ENCODE data around the gene TPO. TPM values are rescaled to one million over a fixed set of nuclear protein-coding genes. Genes with fewer than 3 reads are reported as not detected.
A peak's percentile ranks its signal among the peaks of the same experiment; 100 is the strongest.

TPO gene
- total RNA-seq, 1 donor from 2014 or later: not detected

GRCh38 chr2:1402064-1402463, 11.2 kb upstream of the TPO start:
- no peaks in the 10 kb centered on the region for H3K36me3 ChIP-seq (ENCODE audit: control insufficient read depth, insufficient read depth, low read length)
- FAIRE-seq (no peak), DNase-seq (ENCODE audit: low read depth) (no peak)
- no peak overlapping the region for H3K4me3 ChIP-seq (ENCODE audit: low read depth, low read length)
- H3K27me3 ChIP-seq (ENCODE audit: control insufficient read depth, insufficient read depth, low read length): no peaks in the 10 kb centered on the region
- TF ChIP-seq CTCF (IDR thresholded peaks at IDR 0.05; ENCODE audit: insufficient read depth, low read length, severe bottlenecking): no peak

GRCh38 chr2:1403565-1403964, 9.7 kb upstream of the TPO start:
- DNase-seq (ENCODE audit: low read depth): no peak
- Histone ChIP-seq H3K36me3 (ENCODE audit: control insufficient read depth, insufficient read depth, low read length) (no peaks in the 10 kb centered on the region), H3K27me3 (ENCODE audit: control insufficient read depth, insufficient read depth, low read length) (no peaks in the 10 kb centered on the region), H3K4me3 (ENCODE audit: low read depth, low read length) (no peak overlapping the region)
- FAIRE-seq: no peak
- TF ChIP-seq CTCF (IDR thresholded peaks at IDR 0.05; ENCODE audit: insufficient read depth, low read length, severe bottlenecking): no peak

GRCh38 chr2:1405124-1405523, 8.1 kb upstream of the TPO start:
- FAIRE-seq (no peak), DNase-seq (ENCODE audit: low read depth) (no peak)
- no peak for TF ChIP-seq CTCF (IDR thresholded peaks at IDR 0.05; ENCODE audit: insufficient read depth, low read length, severe bottlenecking)
- no peaks in the 10 kb centered on the region for H3K36me3 ChIP-seq (ENCODE audit: control insufficient read depth, insufficient read depth, low read length)
- no peaks in the 10 kb centered on the region for H3K27me3 ChIP-seq (ENCODE audit: control insufficient read depth, insufficient read depth, low read length)
- H3K4me3 ChIP-seq (ENCODE audit: low read depth, low read length): no peak overlapping the region

GRCh38 chr2:1405967-1406366, 7.3 kb upstream of the TPO start:
- DNase-seq (ENCODE audit: low read depth) (peak; percentile 90), FAIRE-seq (no peak)
- no peak for TF ChIP-seq CTCF (IDR thresholded peaks at IDR 0.05; ENCODE audit: insufficient read depth, low read length, severe bottlenecking)
- H3K36me3 ChIP-seq (ENCODE audit: control insufficient read depth, insufficient read depth, low read length): no peaks in the 10 kb centered on the region
- no peak overlapping the region for H3K4me3 ChIP-seq (ENCODE audit: low read depth, low read length)
- no peaks in the 10 kb centered on the region for H3K27me3 ChIP-seq (ENCODE audit: control insufficient read depth, insufficient read depth, low read length)

- Histone ChIP-seq H3K4me3 (ENCODE audit: low read depth, low read length) (no peak overlapping the region), H3K36me3 (ENCODE audit: control insufficient read depth, insufficient read depth, low read length) (no peaks in the 10 kb centered on the region), H3K27me3 (ENCODE audit: control insufficient read depth, insufficient read depth, low read length) (no peaks in the 10 kb centered on the region)
- TF ChIP-seq CTCF (IDR thresholded peaks at IDR 0.05; ENCODE audit: insufficient read depth, low read length, severe bottlenecking): no peak
- no peak for FAIRE-seq
- no peak for DNase-seq (ENCODE audit: low read depth)
These were observed 6.8 kb upstream of the TPO start for GRCh38 chr2:1406434-1406833.

- TF ChIP-seq CTCF (IDR thresholded peaks at IDR 0.05; ENCODE audit: insufficient read depth, low read length, severe bottlenecking): no peak
- H3K36me3 ChIP-seq (ENCODE audit: control insufficient read depth, insufficient read depth, low read length): no peaks in the 10 kb centered on the region
- FAIRE-seq: no peak
- no peaks in the 10 kb centered on the region for H3K27me3 ChIP-seq (ENCODE audit: control insufficient read depth, insufficient read depth, low read length)
- H3K4me3 ChIP-seq (ENCODE audit: low read depth, low read length): no peak overlapping the region
- no peak for DNase-seq (ENCODE audit: low read depth)
These were observed 5.2 kb upstream of the TPO start for GRCh38 chr2:1407950-1408675.

Measured in bronchial epithelial cell (primary cell).